RWPE1 (cell line): ENCODE results near the gene PNCK.

ENCODE experiments used
- CTCF ChIA-PET: fragments of 350-600 bp; sonication (Branson Sonifier 250); formaldehyde crosslinking; extraction: SDS; loops from one replicate; lab custom pipeline; 2021; lab: Yijun Ruan, JAX
- POLR2A ChIA-PET: fragments of 400-600 bp; formaldehyde crosslinking; extraction: SDS; loops from one replicate; lab custom pipeline; 2020; ENCODE audit warnings: antibody characterized with exemption; ENCODE audit not compliant: low non-redundant PET; lab: Yijun Ruan, JAX
- DNase-seq: peaks from one replicate; pipeline ENCODE4 v3.0.0; 2012; ENCODE audit warnings: low spot score
- H3K27ac ChIP-seq: fragments of 450-650 bp; 2 replicates; pipeline ENCODE4 v1.5.1; 2017
- CTCF ChIP-seq: fragments of 450-650 bp; conservative IDR thresholded peaks from 2 replicates; pipeline ENCODE4 v1.5.1; 2017; ENCODE audit warnings: low read depth, mild to moderate bottlenecking

PNCK gene

GRCh38 chrX:153670748-153671588, 2.6 kb downstream of the PNCK start:
- no peak overlapping the region for H3K27ac ChIP-seq
- TF ChIP-seq CTCF, result no peak
- POLR2A ChIA-PET, result no interaction called here
- CTCF ChIA-PET, result interaction anchor here (0.6 kb wide), 1 partner anchor 52 kb away, joined by 3 read pairs; no protein-coding TSS in a partner anchor
- DNase-seq, result no peak

DNA sequence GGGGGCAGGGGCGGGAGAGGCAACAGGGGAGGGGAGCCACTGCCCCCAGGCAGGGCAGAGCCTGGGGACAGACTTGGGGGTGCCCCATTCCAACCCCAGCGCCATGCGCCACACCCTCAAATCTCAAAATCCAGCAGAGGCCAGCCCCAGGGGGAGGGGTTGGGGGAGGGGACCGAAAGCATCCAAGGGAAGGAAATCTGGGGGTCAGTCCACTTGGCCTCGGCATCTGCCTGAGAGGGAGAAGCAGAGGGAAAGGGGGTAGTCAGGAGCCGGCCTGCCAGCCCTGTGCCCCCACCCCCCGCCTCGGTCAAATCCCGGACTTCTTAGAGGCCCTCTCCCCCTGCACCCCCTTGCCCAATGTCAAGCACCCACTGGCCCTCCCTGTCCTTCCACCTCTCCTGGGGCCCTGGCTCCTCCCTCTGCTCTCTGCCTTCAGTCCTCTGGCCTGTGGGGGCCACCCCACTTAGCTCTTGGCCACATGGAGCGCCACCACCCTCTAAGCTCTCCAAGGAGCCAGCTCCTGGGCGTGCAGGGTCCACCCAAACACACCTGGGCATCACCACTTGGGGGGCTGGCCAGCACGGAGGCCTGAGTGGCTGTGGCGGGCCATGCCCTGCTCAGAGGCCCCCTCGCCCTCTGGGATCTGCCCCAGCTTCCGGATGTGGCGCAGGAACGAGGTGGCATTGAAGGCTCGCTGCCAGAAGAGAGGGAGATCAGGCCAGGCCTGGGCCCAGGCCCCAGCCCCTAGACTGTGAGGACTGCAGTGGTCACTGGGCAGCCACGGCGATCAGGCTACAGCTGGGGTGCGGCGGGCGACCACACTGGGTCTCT, 3.5 kb downstream of the PNCK start:
- TF ChIP-seq CTCF, result no peak
- POLR2A ChIA-PET, result no interaction called here
- H3K27ac ChIP-seq, result no peak overlapping the region
- CTCF ChIA-PET, result interaction anchor here (0.6 to 2.0 kb wide), 4 partner anchors 16 to 277 kb away, joined by 3 to 7 read pairs (median 4); no protein-coding TSS in a partner anchor
- no peak for DNase-seq

GRCh38 chrX:153669174-153669890, 4.3 kb downstream of the PNCK start:
- POLR2A ChIA-PET, result no interaction called here
- no peak for DNase-seq
- CTCF ChIA-PET, result interaction anchor here (0.6 to 2.8 kb wide), 6 partner anchors 17 to 130 kb away, joined by 3 to 15 read pairs (median 6); no protein-coding TSS in a partner anchor
- no peak overlapping the region for H3K27ac ChIP-seq
- peak; percentile 59 for TF ChIP-seq CTCF

- POLR2A ChIA-PET, result no interaction called here
- no peak for DNase-seq
- no peak overlapping the region for H3K27ac ChIP-seq
- CTCF ChIA-PET, result interaction anchor here (0.5 to 2.8 kb wide), 13 partner anchors 16 to 129 kb away, joined by 3 to 15 read pairs (median 4); partner anchors contain the start of gene CCNQ
- no peak for TF ChIP-seq CTCF
Observed at GRCh38 chrX:153668423-153669173, 5.0 kb downstream of the PNCK start.

GRCh38 chrX:153667956-153668396, 5.6 kb downstream of the PNCK start:
- DNase-seq, result peak; percentile 62
- TF ChIP-seq CTCF, result peak; percentile 62
- ChIA-PET CTCF (interaction anchor here (0.5 to 2.8 kb wide), 13 partner anchors 15 to 129 kb away, joined by 3 to 15 read pairs (median 3); partner anchors contain the start of gene CCNQ), POLR2A (no interaction called here)
- H3K27ac ChIP-seq, result no peak overlapping the region
